GM18907 (cell line): ENCODE results near the gene PLCD3.

Experiments
- ATAC-seq: cut with Tn5 transposase; IDR thresholded peaks from one replicate; pipeline ENCODE4 v1.9.1; 2021; ENCODE audit warnings: mild to moderate bottlenecking, moderate library complexity; ENCODE audit not compliant: unreplicated experiment

Gene PLCD3

DNA sequence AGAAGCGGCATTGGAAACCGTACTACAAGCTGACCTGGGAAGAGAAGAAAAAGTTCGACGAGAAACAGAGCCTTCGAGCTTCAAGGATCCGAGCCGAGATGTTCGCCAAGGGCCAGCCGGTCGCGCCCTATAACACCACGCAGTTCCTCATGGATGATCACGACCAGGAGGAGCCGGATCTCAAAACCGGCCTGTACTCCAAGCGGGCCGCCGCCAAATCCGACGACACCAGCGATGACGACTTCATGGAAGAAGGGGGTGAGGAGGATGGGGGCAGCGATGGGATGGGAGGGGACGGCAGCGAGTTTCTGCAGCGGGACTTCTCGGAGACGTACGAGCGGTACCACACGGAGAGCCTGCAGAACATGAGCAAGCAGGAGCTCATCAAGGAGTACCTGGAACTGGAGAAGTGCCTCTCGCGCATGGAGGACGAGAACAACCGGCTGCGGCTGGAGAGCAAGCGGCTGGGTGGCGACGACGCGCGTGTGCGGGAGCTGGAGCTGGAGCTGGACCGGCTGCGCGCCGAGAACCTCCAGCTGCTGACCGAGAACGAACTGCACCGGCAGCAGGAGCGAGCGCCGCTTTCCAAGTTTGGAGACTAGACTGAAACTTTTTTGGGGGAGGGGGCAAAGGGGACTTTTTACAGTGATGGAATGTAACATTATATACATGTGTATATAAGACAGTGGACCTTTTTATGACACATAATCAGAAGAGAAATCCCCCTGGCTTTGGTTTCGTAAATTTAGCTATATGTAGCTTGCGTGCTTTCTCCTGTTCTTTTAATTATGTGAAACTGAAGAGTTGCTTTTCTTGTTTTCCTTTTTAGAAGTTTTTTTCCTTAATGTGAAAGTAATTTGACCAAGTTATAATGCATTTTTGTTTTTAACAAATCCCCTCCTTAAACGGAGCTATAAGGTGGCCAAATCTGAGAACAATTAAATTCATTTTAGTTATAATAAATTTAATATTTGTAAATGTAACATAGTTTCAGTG is 17.7 kb upstream of the PLCD3 start:
- no peak for ATAC-seq

DNA sequence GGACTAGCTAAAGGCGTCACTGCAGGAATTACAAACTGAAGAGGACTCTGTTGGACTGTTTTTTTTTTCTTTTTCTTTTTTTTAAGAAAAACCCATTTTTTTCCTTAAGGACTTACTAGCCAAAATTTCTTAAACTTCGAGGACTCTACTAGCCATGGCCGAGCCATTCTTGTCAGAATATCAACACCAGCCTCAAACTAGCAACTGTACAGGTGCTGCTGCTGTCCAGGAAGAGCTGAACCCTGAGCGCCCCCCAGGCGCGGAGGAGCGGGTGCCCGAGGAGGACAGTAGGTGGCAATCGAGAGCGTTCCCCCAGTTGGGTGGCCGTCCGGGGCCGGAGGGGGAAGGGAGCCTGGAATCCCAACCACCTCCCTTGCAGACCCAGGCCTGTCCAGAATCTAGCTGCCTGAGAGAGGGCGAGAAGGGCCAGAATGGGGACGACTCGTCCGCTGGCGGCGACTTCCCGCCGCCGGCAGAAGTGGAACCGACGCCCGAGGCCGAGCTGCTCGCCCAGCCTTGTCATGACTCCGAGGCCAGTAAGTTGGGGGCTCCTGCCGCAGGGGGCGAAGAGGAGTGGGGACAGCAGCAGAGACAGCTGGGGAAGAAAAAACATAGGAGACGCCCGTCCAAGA is 16.8 kb upstream of the PLCD3 start:
- peak; percentile 33 for ATAC-seq

- peak; percentile 63 for ATAC-seq
Measured at GRCh38 chr17:45148183-45149036, 16.1 kb upstream of the PLCD3 start, which contains the start of gene HEXIM1. TSS of gene HEXIM1 (plus strand) at chr17:45148475. CDS start at chr17:45149191, 716 bp downstream.

- ATAC-seq, result peak; percentile 30
Measured at GRCh38 chr17:45147581-45148182, 15.4 kb upstream of the PLCD3 start.

- ATAC-seq, result peak; percentile 5
Measured at GRCh38 chr17:45146890-45147580, 14.7 kb upstream of the PLCD3 start.

DNA sequence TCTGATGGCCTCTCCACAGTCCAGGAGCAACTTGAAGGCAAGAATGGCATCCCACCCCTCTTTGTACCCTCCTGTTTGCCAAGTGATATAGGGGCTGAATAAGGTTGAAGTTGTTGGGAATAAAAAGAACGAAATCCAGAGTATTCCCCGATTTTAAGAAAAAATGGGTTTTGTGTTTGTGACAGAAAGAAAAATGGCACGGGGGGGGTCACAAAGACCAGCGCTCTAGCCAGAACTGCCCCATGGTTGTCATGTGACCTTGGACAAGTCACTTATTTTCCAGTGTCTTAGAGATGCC is 14.2 kb upstream of the PLCD3 start:
- no peak for ATAC-seq

- no peak for ATAC-seq
Measured at GRCh38 chr17:45146166-45146565, 13.9 kb upstream of the PLCD3 start.

GRCh38 chr17:45145035-45145389 is 12.7 kb upstream of the PLCD3 start:
- no peak for ATAC-seq

DNA sequence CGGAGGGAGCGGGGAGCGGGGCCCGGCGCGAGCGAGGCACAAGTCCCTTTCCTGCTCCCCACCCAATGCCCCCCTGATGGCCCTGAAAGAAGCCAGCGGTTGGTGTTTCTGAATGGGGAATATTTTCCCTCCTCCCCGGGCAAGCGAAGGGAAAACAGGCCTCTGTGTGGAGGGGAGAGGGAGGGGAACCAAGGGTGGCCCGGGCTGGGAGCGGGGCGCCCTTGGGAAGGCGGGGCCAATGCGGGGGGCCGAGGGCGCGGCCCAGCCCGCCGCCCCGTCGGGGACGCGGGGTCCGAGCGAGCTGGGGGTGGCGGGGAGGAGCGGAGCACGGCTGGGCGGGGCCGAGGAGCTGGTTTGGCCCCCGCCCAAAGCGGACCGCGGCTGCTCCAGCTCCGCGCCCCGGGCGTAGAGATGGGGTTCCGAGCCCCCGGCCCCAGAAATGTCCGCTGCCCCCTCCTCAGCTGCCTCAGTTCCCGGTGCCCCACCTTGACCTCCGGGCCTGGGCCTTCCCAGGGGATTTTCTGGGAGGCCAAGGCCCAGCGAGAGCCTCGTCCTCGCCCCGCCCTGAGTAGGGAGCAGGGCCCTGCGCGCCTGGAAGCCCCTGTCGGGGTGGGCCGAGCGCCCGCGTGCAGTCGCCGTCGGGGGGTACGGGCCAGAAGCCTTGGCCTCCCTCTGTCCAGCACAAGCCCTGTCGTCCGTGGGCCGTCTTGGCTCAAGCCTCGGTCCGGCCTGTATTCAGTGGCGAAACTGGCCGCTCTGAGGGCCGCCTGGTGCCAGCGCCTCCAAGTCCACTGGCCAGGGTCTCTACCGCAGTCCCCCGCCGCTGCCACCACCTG is 12.1 kb upstream of the PLCD3 start:
- no peak for ATAC-seq

- ATAC-seq, result no peak
Measured at GRCh38 chr17:45143767-45144198, 11.5 kb upstream of the PLCD3 start.

DNA sequence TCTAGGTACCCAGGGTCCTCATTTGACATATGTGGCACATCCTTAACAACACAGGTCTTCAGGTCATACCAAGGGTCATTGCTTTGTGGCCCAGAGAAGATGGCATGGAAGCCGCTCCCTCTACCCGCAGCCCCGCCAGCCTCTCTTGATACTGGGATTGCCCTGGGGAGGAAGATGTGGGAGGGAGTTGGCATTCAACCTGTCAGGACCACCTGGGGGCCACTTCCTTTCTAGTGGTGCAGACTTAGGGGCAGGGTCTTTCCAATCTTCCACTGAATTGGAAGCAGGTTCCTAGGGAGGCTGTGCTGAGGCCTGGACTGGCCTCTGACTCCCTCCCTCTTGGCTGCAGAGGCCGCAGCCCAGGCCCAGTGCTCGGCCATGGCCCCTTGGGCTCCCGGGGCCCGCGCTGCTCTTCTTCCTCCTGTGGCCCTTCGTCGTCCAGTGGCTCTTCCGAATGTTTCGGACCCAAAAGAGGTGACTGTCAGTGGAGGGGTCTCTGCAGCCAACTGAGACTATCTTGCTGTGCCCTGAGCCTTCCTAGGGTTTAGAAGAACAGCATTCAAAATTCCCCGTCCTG is 10.9 kb upstream of the PLCD3 start:
- ATAC-seq, result no peak

- ATAC-seq, result no peak
Measured at GRCh38 chr17:45139533-45139920, 7.2 kb upstream of the PLCD3 start.

- ATAC-seq, result no peak
Measured at GRCh38 chr17:45138911-45139532, 6.7 kb upstream of the PLCD3 start.

- no peak for ATAC-seq
Measured at GRCh38 chr17:45137561-45138305, 5.4 kb upstream of the PLCD3 start.

GRCh38 chr17:45136846-45137560 is 4.7 kb upstream of the PLCD3 start:
- no peak for ATAC-seq

GRCh38 chr17:45135978-45136791 is 3.9 kb upstream of the PLCD3 start:
- ATAC-seq, result no peak
